ENCODE results near the gene CAPN10. TPM values are rescaled to one million over a fixed set of nuclear protein-coding genes. Genes with fewer than 3 reads are reported as not detected.

The CAPN10 gene
- total RNA-seq, 8 experiments from 2014 or later = 13.9 to 35.9 (median 23.9) TPM

- 93 to 100% methylated on average over 2 to 3 of the region's 20 CpGs; no CpG with 5 or more reads in 8 of the 10 experiments for WGBS, 10 experiments
- in situ Hi-C loops (cut with MboI; ENCODE audit: low pct_unique_long_range_greater_than_20kb in 2 of 9, low sequenced_read_pairs in 9 of 9, unreplicated experiment in 9 of 9) = no loop called here
- H3K27ac ChIP-seq = no peak overlapping the region
- peaks cover 9 to 11% of the 10 kb centered on the region in 2 donors for H3K4me1 ChIP-seq (replicated peaks in 1 of 2)
- no peak for ATAC-seq (replicated peaks in 6 of 8)
- H3K4me3 ChIP-seq = no peak overlapping the region
These were observed 13.4 kb upstream of the CAPN10 start for GRCh38 chr2:240573071-240573515.

- no peak overlapping the region for H3K27ac ChIP-seq
- WGBS, 10 experiments = 100% methylated on average over 1 of the region's 37 CpGs; no CpG with 5 or more reads in 9 of the 10 experiments
- peaks cover 9 to 11% of the 10 kb centered on the region in 2 donors for H3K4me1 ChIP-seq (replicated peaks in 1 of 2)
- no peak overlapping the region for H3K4me3 ChIP-seq
- in situ Hi-C loops (cut with MboI; ENCODE audit: low pct_unique_long_range_greater_than_20kb in 2 of 9, low sequenced_read_pairs in 9 of 9, unreplicated experiment in 9 of 9) = no loop called here
- ATAC-seq (replicated peaks in 6 of 8) = no peak
These were observed 12.8 kb upstream of the CAPN10 start for GRCh38 chr2:240573516-240574385.

GRCh38 chr2:240574386-240575100 is 12.0 kb upstream of the CAPN10 start:
- WGBS, 10 experiments = 75 to 98% (median 82%) methylated on average over 2 to 8 of the region's 21 CpGs; no CpG with 5 or more reads in 7 of the 10 experiments
- no peak overlapping the region for H3K27ac ChIP-seq
- no peak overlapping the region for H3K4me3 ChIP-seq
- in situ Hi-C loops (cut with MboI; ENCODE audit: low pct_unique_long_range_greater_than_20kb in 2 of 9, low sequenced_read_pairs in 9 of 9, unreplicated experiment in 9 of 9) = no loop called here
- ATAC-seq (replicated peaks in 6 of 8) = no peak
- peaks cover 5% of the 10 kb centered on the region in 2 donors for H3K4me1 ChIP-seq (replicated peaks in 1 of 2)

GRCh38 chr2:240575101-240575965 is 11.2 kb upstream of the CAPN10 start:
- Histone ChIP-seq H3K4me1 (replicated peaks in 1 of 2) (no peaks in the 10 kb centered on the region), H3K4me3 (no peak overlapping the region), H3K27ac (no peak overlapping the region)
- 97 to 100% methylated on average over 2 to 6 of the region's 23 CpGs; no CpG with 5 or more reads in 8 of the 10 experiments for WGBS, 10 experiments
- peak in 2 of 8 experiments; percentile 14 to 51 for ATAC-seq (replicated peaks in 6 of 8)
- in situ Hi-C loops (cut with MboI; ENCODE audit: low pct_unique_long_range_greater_than_20kb in 2 of 9, low sequenced_read_pairs in 9 of 9, unreplicated experiment in 9 of 9) = no loop called here

GRCh38 chr2:240576036-240576435 is 10.5 kb upstream of the CAPN10 start:
- Histone ChIP-seq H3K4me1 (replicated peaks in 1 of 2) (no peaks in the 10 kb centered on the region), H3K27ac (no peak overlapping the region), H3K4me3 (no peak overlapping the region)
- in situ Hi-C loops (cut with MboI; ENCODE audit: low pct_unique_long_range_greater_than_20kb in 2 of 9, low sequenced_read_pairs in 9 of 9, unreplicated experiment in 9 of 9) = no loop called here
- no peak for ATAC-seq (replicated peaks in 6 of 8)
- 30 to 100% (median 80%) methylated on average over 1 to 4 of the region's 6 CpGs; no CpG with 5 or more reads in 5 of the 10 experiments for WGBS, 10 experiments

GRCh38 chr2:240576436-240577205 is 9.9 kb upstream of the CAPN10 start:
- in situ Hi-C loops (cut with MboI; ENCODE audit: low pct_unique_long_range_greater_than_20kb in 2 of 9, low sequenced_read_pairs in 9 of 9, unreplicated experiment in 9 of 9) = no loop called here
- H3K4me1 ChIP-seq (replicated peaks in 1 of 2) = no peaks in the 10 kb centered on the region
- 80 to 100% (median 93%) methylated on average over 1 to 9 of the region's 32 CpGs; no CpG with 5 or more reads in 7 of the 10 experiments for WGBS, 10 experiments

GRCh38 chr2:240577281-240578109 is 9.0 kb upstream of the CAPN10 start:
- 60 to 100% (median 90%) methylated on average over 1 to 5 of the region's 26 CpGs; no CpG with 5 or more reads in 5 of the 10 experiments for WGBS, 10 experiments
- in situ Hi-C loops (cut with MboI; ENCODE audit: low pct_unique_long_range_greater_than_20kb in 2 of 9, low sequenced_read_pairs in 9 of 9, unreplicated experiment in 9 of 9) = no loop called here
- ATAC-seq (replicated peaks in 6 of 8) = peak in 4 of 8 experiments; percentile 3 to 5 (median 4)
- no peak overlapping the region for H3K4me3 ChIP-seq
- H3K4me1 ChIP-seq (replicated peaks in 1 of 2) = no peaks in the 10 kb centered on the region
- no peak overlapping the region for H3K27ac ChIP-seq

More at GRCh38 chr2:240576436-240577205, 9.9 kb upstream of the CAPN10 start:
- Histone ChIP-seq H3K4me3 (no peak overlapping the region), H3K27ac (no peak overlapping the region)
- ATAC-seq (replicated peaks in 6 of 8) = peak in 1 of 8 experiments; percentile 2

GRCh38 chr2:240578110-240578450 is 8.5 kb upstream of the CAPN10 start:
- Histone ChIP-seq H3K27ac (no peak overlapping the region), H3K4me3 (no peak overlapping the region), H3K4me1 (replicated peaks in 1 of 2) (no peaks in the 10 kb centered on the region)
- in situ Hi-C loops (cut with MboI; ENCODE audit: low pct_unique_long_range_greater_than_20kb in 2 of 9, low sequenced_read_pairs in 9 of 9, unreplicated experiment in 9 of 9) = no loop called here
- ATAC-seq (replicated peaks in 6 of 8) = peak in 4 of 8 experiments; percentile 1 to 9 (median 6)
- WGBS, 10 experiments = no CpG with 5 or more reads among the region's 9 CpGs

GRCh38 chr2:240578488-240578887 is 8.0 kb upstream of the CAPN10 start:
- no CpG with 5 or more reads among the region's 8 CpGs for WGBS, 10 experiments

GRCh38 chr2:240579071-240579762 is 7.3 kb upstream of the CAPN10 start:
- WGBS, 10 experiments = 81 to 95% methylated on average over 4 to 5 of the region's 12 CpGs; no CpG with 5 or more reads in 8 of the 10 experiments
- no peak overlapping the region for H3K27ac ChIP-seq
- no peak for ATAC-seq (replicated peaks in 6 of 8)
- in situ Hi-C loops (cut with MboI; ENCODE audit: low pct_unique_long_range_greater_than_20kb in 2 of 9, low sequenced_read_pairs in 9 of 9, unreplicated experiment in 9 of 9) = no loop called here
- H3K4me1 ChIP-seq (replicated peaks in 1 of 2) = no peaks in the 10 kb centered on the region
- H3K4me3 ChIP-seq = no peak overlapping the region

More at GRCh38 chr2:240578488-240578887, 8.0 kb upstream of the CAPN10 start:
- Histone ChIP-seq H3K4me3 (no peak overlapping the region), H3K27ac (no peak overlapping the region), H3K4me1 (replicated peaks in 1 of 2) (no peaks in the 10 kb centered on the region)
- ATAC-seq (replicated peaks in 6 of 8) = peak in 2 of 8 experiments; percentile 1 to 2
- in situ Hi-C loops (cut with MboI; ENCODE audit: low pct_unique_long_range_greater_than_20kb in 2 of 9, low sequenced_read_pairs in 9 of 9, unreplicated experiment in 9 of 9) = no loop called here
